ENCODE measurements around the gene SDHAF3. TPM values are rescaled to one million over a fixed set of nuclear protein-coding genes. Genes with fewer than 3 reads are reported as not detected.

The SDHAF3 gene
- total RNA-seq, 1 experiment from 2014 or later, result 25.0 TPM

GRCh38 chr7:97128736-97129135, 11.2 kb downstream of the SDHAF3 start:
- ChIA-PET POLR2A (no interaction called here), RAD21 (ENCODE audit: low non-redundant PET in 1 of 2, low total read pairs in 2 of 2, uncharacterized antibody in 2 of 2, unreplicated experiment in 2 of 2) (no interaction called here), CTCF (no interaction called here)
- Histone ChIP-seq H3K4me3 (replicated peaks in 1 of 2; ENCODE audit: low read depth in 1 of 2, low read length in 2 of 2) (no peak overlapping the region), H3K9ac (ENCODE audit: low read length) (no peak overlapping the region), H3K4me2 (ENCODE audit: low read length) (no peak overlapping the region), H3K27ac (ENCODE audit: low read depth, low read length) (no peak overlapping the region), H3K4me1 (ENCODE audit: control insufficient read depth in 1 of 2, insufficient read depth in 2 of 2, low read length in 2 of 2) (peaks cover 0 to 3% of the 10 kb centered on the region in 2 experiments; a peak in 1 of 4 replicates), H3K27me3 (ENCODE audit: insufficient read depth, low read length) (no peaks in the 10 kb centered on the region), H2AFZ (ENCODE audit: low read depth, low read length, poor library complexity, severe bottlenecking) (no peak overlapping the region), H4K20me1 (ENCODE audit: insufficient read depth) (0 out of 2 replicates have a peak, but pooled peaks cover 4% of the 10 kb centered on the region), H3K9me2 (ENCODE audit: insufficient read depth) (no peaks in the 10 kb centered on the region), H3K36me3 (ENCODE audit: control insufficient read depth in 1 of 2, insufficient read depth in 2 of 2, low read length in 2 of 2) (no peaks in the 10 kb centered on the region), H3K9me3 (ENCODE audit: control insufficient read depth in 1 of 2, insufficient read depth in 1 of 2, low read depth in 1 of 2, low read length in 2 of 2) (no peaks in the 10 kb centered on the region), H3K79me2 (ENCODE audit: insufficient read depth, low read length) (peaks cover 96% of the 10 kb centered on the region)
- intact Hi-C loops (cut with micrococcal nuclease), result no loop called here
- no peak for ATAC-seq
- no peak for TF ChIP-seq EZH2 (IDR thresholded peaks at IDR 0.05)
- TF ChIP-seq EGR1 (IDR thresholded peaks at IDR 0.05; ENCODE audit: low read depth), result no peak
- no peak for TF ChIP-seq POLR2A (IDR thresholded peaks at IDR 0.05; ENCODE audit: borderline replicate concordance, extremely low read depth, insufficient read depth, insufficient read length)
- no peak for TF ChIP-seq ZNF274 (IDR thresholded peaks at IDR 0.05; ENCODE audit: low read depth, low read length)
- TF ChIP-seq SP1 (IDR thresholded peaks at IDR 0.05; ENCODE audit: low read depth), result no peak
- no peak for TF ChIP-seq YY1 (IDR thresholded peaks at IDR 0.05; ENCODE audit: extremely low read depth, insufficient replicate concordance, low read depth, low read length)
- no peak for TF ChIP-seq MAX (IDR thresholded peaks at IDR 0.05)
- TF ChIP-seq EZH2phosphoT487 (IDR thresholded peaks at IDR 0.05; ENCODE audit: borderline replicate concordance), result no peak
- TF ChIP-seq ATF3 (IDR thresholded peaks at IDR 0.05), result no peak
- no peak for TF ChIP-seq POLR2AphosphoS5 (IDR thresholded peaks at IDR 0.05; ENCODE audit: low read depth, low read length)
- TF ChIP-seq JUND (IDR thresholded peaks at IDR 0.05), result no peak
- TF ChIP-seq CBX3 (IDR thresholded peaks at IDR 0.05; ENCODE audit: low read depth), result no peak
- no peak for TF ChIP-seq TCF7L2 (IDR thresholded peaks at IDR 0.05; ENCODE audit: borderline replicate concordance, extremely low read depth, insufficient read depth, insufficient read length)
- TF ChIP-seq SRF (IDR thresholded peaks at IDR 0.05; ENCODE audit: low read depth), result no peak
- TF ChIP-seq, protein P1, sequence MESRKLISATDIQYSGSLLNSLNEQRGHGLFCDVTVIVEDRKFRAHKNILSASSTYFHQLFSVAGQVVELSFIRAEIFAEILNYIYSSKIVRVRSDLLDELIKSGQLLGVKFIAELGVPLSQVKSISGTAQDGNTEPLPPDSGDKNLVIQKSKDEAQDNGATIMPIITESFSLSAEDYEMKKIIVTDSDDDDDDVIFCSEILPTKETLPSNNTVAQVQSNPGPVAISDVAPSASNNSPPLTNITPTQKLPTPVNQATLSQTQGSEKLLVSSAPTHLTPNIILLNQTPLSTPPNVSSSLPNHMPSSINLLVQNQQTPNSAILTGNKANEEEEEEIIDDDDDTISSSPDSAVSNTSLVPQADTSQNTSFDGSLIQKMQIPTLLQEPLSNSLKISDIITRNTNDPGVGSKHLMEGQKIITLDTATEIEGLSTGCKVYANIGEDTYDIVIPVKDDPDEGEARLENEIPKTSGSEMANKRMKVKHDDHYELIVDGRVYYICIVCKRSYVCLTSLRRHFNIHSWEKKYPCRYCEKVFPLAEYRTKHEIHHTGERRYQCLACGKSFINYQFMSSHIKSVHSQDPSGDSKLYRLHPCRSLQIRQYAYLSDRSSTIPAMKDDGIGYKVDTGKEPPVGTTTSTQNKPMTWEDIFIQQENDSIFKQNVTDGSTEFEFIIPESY (IDR thresholded peaks at IDR 0.05; ENCODE audit: extremely low read depth, insufficient replicate concordance, low read length), result no peak
- no peak for TF ChIP-seq SIN3A (IDR thresholded peaks at IDR 0.05; ENCODE audit: low read depth)
- TF ChIP-seq ELF1 (IDR thresholded peaks at IDR 0.05; ENCODE audit: borderline replicate concordance, low read depth), result no peak
- no peak for TF ChIP-seq ZFX (IDR thresholded peaks at IDR 0.05)
- TF ChIP-seq RAD21 (IDR thresholded peaks at IDR 0.05; ENCODE audit: low read depth), result no peak
- TF ChIP-seq, protein P2, sequence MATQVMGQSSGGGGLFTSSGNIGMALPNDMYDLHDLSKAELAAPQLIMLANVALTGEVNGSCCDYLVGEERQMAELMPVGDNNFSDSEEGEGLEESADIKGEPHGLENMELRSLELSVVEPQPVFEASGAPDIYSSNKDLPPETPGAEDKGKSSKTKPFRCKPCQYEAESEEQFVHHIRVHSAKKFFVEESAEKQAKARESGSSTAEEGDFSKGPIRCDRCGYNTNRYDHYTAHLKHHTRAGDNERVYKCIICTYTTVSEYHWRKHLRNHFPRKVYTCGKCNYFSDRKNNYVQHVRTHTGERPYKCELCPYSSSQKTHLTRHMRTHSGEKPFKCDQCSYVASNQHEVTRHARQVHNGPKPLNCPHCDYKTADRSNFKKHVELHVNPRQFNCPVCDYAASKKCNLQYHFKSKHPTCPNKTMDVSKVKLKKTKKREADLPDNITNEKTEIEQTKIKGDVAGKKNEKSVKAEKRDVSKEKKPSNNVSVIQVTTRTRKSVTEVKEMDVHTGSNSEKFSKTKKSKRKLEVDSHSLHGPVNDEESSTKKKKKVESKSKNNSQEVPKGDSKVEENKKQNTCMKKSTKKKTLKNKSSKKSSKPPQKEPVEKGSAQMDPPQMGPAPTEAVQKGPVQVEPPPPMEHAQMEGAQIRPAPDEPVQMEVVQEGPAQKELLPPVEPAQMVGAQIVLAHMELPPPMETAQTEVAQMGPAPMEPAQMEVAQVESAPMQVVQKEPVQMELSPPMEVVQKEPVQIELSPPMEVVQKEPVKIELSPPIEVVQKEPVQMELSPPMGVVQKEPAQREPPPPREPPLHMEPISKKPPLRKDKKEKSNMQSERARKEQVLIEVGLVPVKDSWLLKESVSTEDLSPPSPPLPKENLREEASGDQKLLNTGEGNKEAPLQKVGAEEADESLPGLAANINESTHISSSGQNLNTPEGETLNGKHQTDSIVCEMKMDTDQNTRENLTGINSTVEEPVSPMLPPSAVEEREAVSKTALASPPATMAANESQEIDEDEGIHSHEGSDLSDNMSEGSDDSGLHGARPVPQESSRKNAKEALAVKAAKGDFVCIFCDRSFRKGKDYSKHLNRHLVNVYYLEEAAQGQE (IDR thresholded peaks at IDR 0.05; ENCODE audit: low read depth), result no peak
- BruUV-seq (replicated peaks), result no TSS peak
- no peak for DNase-seq (ENCODE audit: low read depth, low spot score)

All from HCT116 (cell line).